Thoracic aorta (tissue), 2 donors: ENCODE data around the gene PTPN14. TPM values are rescaled to one million over a fixed set of nuclear protein-coding genes. Genes with fewer than 3 reads are reported as not detected.

Experiments used
- ATAC-seq: fragments of 150-250 bp; one replicate; pipeline ENCODE4 v1.8.0; 2017; ENCODE audit warnings: low read depth; ENCODE audit not compliant: insufficient number of reproducible peaks, low FRiP score
- DNase-seq: peaks from one replicate; pipeline ENCODE4 v3.0.0-alpha.2; 2020; ENCODE audit warnings: low spot score
- H3K27ac ChIP-seq, 2 donors: fragments of 200-600 bp; sonication (generic); 1 replicate in 1 of 2; 2 replicates in 1 of 2; pipeline ENCODE4 v1.5.1; 2016; ENCODE audit warnings: mild to moderate bottlenecking in 2 of 2, moderate library complexity in 2 of 2
- H3K27me3 ChIP-seq: fragments of 200-600 bp; sonication (generic); replicated peaks from 2 replicates; pipeline ENCODE4 v1.6.0; 2016; ENCODE audit warnings: mild to moderate bottlenecking; ENCODE audit not compliant: insufficient read depth
- H3K36me3 ChIP-seq: fragments of 200-600 bp; sonication (generic); one replicate; pipeline ENCODE4 v1.5.1; 2016
- H3K4me1 ChIP-seq, 2 donors: fragments of 200-600 bp; sonication (generic); 1 replicate in 1 of 2; 2 replicates in 1 of 2; pipeline versions ENCODE4 v1.5.1 to v1.6.0; 2016; ENCODE audit warnings: low read depth in 2 of 2, mild to moderate bottlenecking in 1 of 2; ENCODE audit not compliant: control insufficient read depth in 1 of 2
- H3K4me3 ChIP-seq: fragments of 200-600 bp; sonication (generic); 2 replicates; pipeline ENCODE4 v1.5.1; 2016; ENCODE audit warnings: mild to moderate bottlenecking
- H3K9me3 ChIP-seq: fragments of 200-600 bp; sonication (generic); 2 replicates; pipeline ENCODE4 v1.5.1; 2016
- CTCF ChIP-seq: fragments of 200-600 bp; sonication (generic); IDR thresholded peaks from one replicate; pipeline ENCODE4 v1.5.1; 2019; ENCODE audit warnings: antibody characterized with exemption
- total RNA-seq, 2 donors: library from RNA; depleted of rRNA; stranded (reverse); fragments of >200 nt; gene quantifications; one replicate each; pipeline versions ENCODE4 v1.1.0 to v1.2.3, GENCODE V29; 2016

The PTPN14 gene
- total RNA-seq, 2 donors from 2014 or later: 33.3 to 63.8 TPM

GRCh38 chr1:214473862-214474261 is 77.5 kb downstream of the PTPN14 start:
- no peak for ATAC-seq
- peaks cover 0 to 6% of the 10 kb centered on the region in 2 donors for H3K4me1 ChIP-seq
- no peaks in the 10 kb centered on the region for H3K36me3 ChIP-seq
- H3K27ac ChIP-seq: no peak overlapping the region
- H3K9me3 ChIP-seq: no peaks in the 10 kb centered on the region
- no peak for DNase-seq
- no peak overlapping the region for H3K4me3 ChIP-seq
- no peak for TF ChIP-seq CTCF
- H3K27me3 ChIP-seq: no peaks in the 10 kb centered on the region

DNA sequence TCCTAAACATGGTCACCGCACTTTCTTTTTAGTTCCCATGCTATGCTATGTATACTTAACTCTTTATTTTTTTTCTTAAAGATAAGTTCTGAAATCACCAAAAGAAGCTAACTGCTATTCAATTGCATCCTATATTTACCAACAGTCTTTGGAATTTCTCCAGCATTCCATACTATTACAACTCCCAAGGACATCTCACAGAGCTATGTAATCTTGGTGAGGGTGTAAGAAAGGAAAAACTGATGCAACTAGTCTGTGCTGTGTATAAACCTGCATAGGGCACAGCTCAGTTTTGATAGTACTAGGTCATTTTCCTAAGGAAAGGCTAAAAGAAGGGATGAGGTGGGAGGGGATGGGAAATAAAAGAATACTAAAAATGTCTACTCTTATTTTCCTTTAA is 78.0 kb downstream of the PTPN14 start:
- Histone ChIP-seq H3K9me3 (no peaks in the 10 kb centered on the region), H3K27me3 (no peaks in the 10 kb centered on the region), H3K4me3 (no peak overlapping the region), H3K36me3 (no peaks in the 10 kb centered on the region), H3K27ac (no peak overlapping the region), H3K4me1 (peaks cover 0 to 6% of the 10 kb centered on the region in 2 donors)
- ATAC-seq (no peak), DNase-seq (no peak)
- no peak for TF ChIP-seq CTCF

GRCh38 chr1:214472364-214472763 is 79.0 kb downstream of the PTPN14 start:
- H3K27me3 ChIP-seq: no peaks in the 10 kb centered on the region
- peaks cover 0 to 4% of the 10 kb centered on the region in 2 donors for H3K4me1 ChIP-seq
- no peak overlapping the region for H3K4me3 ChIP-seq
- DNase-seq (no peak), ATAC-seq (no peak)
- H3K9me3 ChIP-seq: no peaks in the 10 kb centered on the region
- H3K27ac ChIP-seq: no peak overlapping the region
- no peak for TF ChIP-seq CTCF
- no peaks in the 10 kb centered on the region for H3K36me3 ChIP-seq

GRCh38 chr1:214471458-214471857 is 79.9 kb downstream of the PTPN14 start:
- TF ChIP-seq CTCF: no peak
- no peaks in the 10 kb centered on the region for H3K9me3 ChIP-seq
- ATAC-seq: no peak
- no peaks in the 10 kb centered on the region for H3K4me1 ChIP-seq
- DNase-seq: no peak
- no peak overlapping the region for H3K4me3 ChIP-seq
- no peak overlapping the region for H3K27ac ChIP-seq
- H3K36me3 ChIP-seq: no peaks in the 10 kb centered on the region
- H3K27me3 ChIP-seq: no peaks in the 10 kb centered on the region

- TF ChIP-seq CTCF: no peak
- H3K4me1 ChIP-seq: no peaks in the 10 kb centered on the region
- H3K27ac ChIP-seq: no peak overlapping the region
- H3K36me3 ChIP-seq: no peaks in the 10 kb centered on the region
- no peak for ATAC-seq
- no peak for DNase-seq
- H3K9me3 ChIP-seq: no peaks in the 10 kb centered on the region
- no peaks in the 10 kb centered on the region for H3K27me3 ChIP-seq
- no peak overlapping the region for H3K4me3 ChIP-seq
Measured at GRCh38 chr1:214470132-214470531, 81.3 kb downstream of the PTPN14 start.
